Retinal pigment epithelial cell (primary cell): Measurements from ENCODE around the gene RASL11B.
A peak's percentile ranks its signal among the peaks of the same experiment; 100 is the strongest.

Source experiments
- DNase-seq: peaks from one replicate; pipeline ENCODE4 v3.0.0-alpha.2; 2010; ENCODE audit warnings: low read depth
- H3K4me3 ChIP-seq: 2 replicates; pipeline ENCODE4 v1.5.1; 2011; ENCODE audit warnings: mild to moderate bottlenecking, low read length, control low read depth, moderate library complexity
- CTCF ChIP-seq: conservative IDR thresholded peaks from 2 replicates; pipeline ENCODE4 v1.5.1; 2011; ENCODE audit warnings: low read depth, low read length, control low read depth, inconsistent platforms

Gene RASL11B

GRCh38 chr4:52910115-52910514 is 48.0 kb downstream of the RASL11B start:
- H3K4me3 ChIP-seq = no peak overlapping the region
- DNase-seq = no peak
- TF ChIP-seq CTCF = no peak

GRCh38 chr4:52911684-52912294 is 49.7 kb downstream of the RASL11B start:
- peak; percentile 90 for TF ChIP-seq CTCF
- no peak overlapping the region for H3K4me3 ChIP-seq
- peak; percentile 39 for DNase-seq

DNA sequence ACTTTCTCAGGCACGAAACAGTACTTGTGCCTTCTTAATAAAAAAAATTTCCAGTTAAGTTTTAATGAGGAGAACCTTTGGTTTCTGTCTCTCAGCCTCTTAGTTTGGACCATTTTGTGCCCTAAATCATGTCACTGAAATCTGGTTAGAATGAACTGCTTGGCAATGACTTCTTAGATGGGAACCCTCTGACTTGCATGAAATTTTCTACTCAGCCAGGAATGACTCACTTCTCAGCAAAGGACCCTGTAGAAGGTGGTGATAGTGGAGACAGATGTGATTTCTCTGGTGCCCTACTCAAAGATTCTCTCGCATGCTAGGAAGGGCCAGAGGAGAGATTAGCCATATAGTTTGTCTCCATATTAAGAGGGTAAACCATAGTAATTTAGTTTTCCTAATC is 50.5 kb downstream of the RASL11B start:
- no peak for DNase-seq
- H3K4me3 ChIP-seq = no peak overlapping the region
- no peak for TF ChIP-seq CTCF

GRCh38 chr4:52914051-52914605 is 52.0 kb downstream of the RASL11B start:
- peak; percentile 56 for DNase-seq
- H3K4me3 ChIP-seq = no peak overlapping the region
- TF ChIP-seq CTCF = no peak

DNA sequence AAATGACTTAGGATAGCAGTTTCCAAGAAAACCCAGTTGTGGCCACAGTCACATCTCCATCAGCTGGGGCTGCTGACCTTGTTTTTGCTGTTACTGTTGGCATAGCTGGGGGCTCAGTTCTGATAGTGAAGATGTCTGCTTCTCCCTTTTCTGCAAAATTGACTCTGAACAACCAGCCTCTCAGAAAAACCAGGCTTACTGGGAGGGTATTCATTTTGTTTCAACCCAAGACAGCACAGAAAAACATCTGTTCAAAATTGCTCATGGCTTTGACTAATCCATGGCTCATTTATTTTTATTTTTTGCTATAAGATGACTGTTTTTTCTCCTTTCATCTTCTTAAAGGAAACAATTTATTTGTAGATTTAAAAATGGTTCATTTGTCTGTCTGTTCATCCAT is 53.1 kb downstream of the RASL11B start:
- no peak for TF ChIP-seq CTCF

DNA sequence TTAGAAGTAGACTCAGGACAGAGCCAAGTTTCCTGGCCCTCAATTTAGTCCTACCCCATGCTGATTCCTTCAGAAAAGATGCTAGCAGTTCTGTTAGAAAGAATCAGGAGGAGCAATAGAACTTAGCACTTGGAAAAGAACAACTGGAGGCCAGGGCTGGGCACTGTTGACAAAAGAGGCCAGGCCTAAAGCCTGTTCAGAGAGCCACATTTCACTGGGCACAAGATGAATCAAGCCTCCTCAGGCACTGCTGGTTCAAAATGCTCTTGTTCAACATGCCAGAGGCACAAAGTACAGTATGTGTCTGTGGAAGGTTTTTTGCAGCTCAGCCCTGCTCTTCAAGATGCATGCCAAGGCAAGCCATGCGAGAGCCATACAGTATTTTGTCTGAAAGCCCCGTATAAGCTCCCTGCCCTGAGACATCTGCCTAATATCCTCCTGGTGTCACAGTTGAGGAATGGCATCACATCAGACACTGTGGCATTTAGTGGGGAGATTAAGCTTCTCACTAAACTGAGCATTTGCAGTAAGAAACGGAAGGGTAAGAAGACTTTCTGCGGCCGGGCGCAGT is 53.7 kb downstream of the RASL11B start:
- no peak for TF ChIP-seq CTCF
- H3K4me3 ChIP-seq = no peak overlapping the region
- no peak for DNase-seq

More for the DNA sequence above, 53.1 kb downstream of the RASL11B start:
- no peak for DNase-seq
- H3K4me3 ChIP-seq = no peak overlapping the region
